Astrocyte of the hippocampus (primary cell): ENCODE measurements around the gene PRKD2.
"Not testable (repeated sequence)": the region's sequence is repeated elsewhere in the genome, so short reads cannot be mapped to it uniquely, and the experiment has no call there.

Source experiments
- DNase-seq: peaks from one replicate; pipeline ENCODE4 v3.0.0; 2011; ENCODE audit warnings: low read depth, low spot score

The PRKD2 gene

DNA sequence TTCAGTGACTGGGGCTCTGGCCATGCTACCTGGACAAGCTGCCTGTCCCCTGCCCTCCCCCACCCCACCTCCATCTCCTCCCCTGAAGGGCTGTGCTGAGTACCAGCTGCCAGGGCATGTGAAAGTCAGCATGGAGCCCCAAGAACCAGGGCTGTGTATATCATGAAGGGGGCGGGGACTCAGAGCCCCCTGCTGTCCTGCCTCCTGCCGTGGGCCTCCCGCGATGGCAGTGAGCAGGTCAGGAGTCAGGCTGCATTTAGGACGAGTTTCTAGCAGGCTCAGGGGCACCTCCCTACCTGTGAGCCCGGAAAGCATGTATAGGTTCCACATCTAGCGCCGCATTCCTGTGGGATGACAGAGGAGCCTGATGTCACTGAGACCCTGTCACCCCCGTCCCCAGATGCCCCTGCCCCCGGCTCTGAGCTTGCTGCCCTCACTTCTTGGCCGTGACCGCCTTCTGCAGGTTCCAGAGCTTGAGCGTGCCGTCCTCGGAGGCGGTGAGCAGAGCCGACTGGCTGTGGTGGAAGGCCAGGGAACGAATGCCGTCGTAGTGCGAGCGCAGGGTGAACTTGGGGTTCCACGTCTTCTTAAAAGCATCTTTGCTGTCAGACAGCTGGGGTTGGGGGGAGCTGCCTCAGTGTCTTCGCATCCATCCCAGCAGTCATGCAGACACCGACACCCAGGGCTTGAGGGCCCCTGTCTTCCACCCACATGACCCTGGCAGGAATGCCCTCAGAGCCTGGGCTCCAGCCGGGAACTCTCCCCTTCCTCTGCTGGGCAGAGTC, 8.3 kb upstream of the PRKD2 start:
- no peak for DNase-seq

DNA sequence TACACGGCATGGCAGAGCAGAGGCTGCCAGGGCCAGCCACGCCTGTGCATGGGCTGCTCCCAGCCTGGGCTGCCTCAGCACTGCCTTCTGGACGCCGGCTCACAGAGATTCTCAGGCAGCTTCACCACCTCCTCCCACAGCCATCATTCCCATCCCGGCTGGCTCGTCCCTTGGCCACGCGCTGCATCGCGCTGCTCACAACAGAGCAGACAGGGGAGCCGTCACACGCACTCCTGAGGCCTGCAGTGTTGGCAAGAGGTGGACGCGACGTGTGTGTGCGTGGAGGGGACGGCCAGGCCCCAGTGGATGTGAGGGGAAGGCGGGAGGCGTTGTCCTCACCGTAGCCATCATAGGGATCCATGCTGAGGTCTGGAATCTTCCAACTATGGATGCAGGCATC, 7.6 kb upstream of the PRKD2 start:
- no peak for DNase-seq

DNA sequence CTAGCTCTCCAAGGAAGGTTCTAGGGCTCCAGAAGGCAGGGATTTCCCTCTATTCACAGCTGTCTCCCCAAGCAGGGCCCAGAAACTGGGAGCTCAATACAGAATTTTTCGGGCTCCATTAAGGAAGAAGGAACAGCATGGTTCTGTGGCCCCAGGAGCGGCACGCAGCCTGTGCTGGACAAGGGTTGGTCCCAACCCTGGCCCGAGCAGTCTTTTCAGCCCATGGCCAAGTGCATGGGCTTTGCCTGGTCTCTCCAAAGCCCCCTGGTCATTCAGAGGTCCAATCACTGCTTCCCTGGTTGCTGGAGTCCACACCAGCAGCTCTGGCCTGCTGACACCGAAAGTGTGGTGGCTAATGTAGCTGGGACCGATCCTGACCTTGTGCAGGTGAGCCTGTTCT, 6.6 kb upstream of the PRKD2 start:
- no peak for DNase-seq

DNA sequence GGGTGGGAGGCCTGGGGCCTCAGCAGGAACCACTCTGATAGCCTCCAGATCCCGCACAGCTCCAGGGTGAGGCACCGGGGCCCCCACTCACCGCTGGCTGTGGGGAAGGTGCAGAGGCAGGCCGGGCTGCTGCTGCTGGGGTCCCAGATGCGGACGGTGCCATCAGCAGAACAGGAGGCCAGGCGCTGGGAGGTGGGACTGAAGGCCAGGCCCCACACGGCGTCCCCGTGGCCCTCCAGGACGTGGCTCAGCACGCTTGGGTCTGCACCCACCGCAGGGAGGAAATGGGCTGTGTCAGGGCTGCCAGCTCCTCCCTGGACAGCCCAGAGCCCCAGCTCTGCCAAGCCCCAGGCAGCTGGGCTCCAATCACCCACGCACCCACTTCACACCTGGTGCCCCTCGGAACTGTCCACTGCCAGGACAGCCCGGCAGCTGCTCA, 6.1 kb upstream of the PRKD2 start:
- no peak for DNase-seq

DNA sequence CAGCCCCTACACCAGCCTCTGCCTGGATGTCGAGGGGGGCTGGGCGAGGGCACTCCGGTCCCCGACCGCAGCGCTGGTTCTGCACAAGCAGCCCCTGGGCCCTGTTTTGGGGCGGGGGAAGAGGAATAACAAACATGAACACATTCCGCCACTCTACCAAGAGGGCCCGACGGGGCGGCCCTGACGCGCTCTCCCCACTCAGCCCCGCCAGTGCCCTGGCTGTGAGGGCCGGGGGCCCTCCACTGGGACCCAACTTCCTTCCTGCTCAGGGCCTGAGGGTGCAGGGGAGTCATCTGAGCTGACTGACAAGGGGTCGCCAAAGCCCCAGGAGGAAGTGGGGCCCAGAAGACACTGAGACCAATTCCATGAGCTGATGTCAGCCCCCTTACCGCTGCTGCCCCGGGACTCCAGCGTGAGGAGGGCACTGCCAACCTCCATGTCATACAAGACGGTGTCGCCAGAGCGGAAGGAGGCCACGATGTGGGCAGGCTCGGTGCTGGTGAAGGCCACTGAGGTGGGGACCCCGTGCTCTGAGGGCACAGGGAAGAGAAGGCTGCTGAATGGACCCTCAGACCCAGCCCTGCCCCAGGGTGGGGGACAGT, 5.6 kb upstream of the PRKD2 start:
- no peak for DNase-seq

DNA sequence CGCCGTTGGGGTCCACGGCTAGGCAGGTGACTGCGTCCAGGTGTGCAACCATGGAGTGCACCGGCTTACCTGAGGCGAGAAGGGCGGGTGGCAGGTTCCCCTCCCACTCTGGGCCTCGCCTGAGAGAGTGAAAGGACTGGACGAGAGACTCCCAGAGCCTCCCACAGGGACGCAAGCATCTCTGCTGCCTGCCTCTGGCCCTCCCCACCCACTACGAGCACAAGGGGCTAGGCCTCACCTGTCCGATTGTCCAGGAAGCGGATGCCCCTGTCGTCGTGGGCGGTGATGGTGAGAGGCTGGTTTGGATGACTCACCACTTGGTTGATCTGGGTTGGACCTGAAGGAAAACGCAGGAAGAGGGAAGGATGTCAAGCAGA, 5.1 kb upstream of the PRKD2 start:
- DNase-seq = no peak

DNA sequence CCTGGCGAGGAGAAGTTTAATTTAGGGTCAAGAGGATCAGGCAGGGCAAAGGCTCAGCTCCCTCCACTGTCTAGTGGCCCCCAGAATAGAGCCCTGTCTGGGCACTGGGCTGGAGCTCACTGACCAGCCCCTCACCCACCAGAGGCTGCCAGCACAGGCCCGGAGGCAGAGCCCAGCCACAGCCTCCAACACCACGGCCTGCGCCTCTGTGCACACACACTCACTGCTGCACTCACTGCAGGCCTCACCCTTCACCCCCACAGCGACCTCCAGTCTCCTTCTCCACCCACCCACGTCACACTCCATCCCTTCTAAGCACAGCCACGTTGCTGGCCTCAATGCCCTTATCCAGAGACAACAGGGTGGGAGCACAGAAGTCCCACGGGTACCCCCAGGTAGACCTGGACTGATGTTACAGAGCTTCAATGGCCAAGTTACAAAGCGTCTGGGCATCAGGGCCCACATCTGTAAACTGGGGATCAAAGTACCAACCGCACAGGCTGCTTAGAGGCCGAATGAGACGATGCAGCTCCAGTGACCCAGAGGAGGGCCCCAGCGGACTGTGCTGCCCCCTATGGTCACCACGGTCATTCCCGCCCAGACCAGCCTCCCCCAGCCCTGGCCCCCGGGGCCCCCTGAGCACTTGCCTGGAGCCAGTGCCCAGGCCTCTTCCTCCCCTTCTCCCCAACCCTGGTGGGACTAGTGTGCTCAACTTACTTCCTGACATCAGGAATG, 4.5 kb upstream of the PRKD2 start:
- DNase-seq = no peak

DNA sequence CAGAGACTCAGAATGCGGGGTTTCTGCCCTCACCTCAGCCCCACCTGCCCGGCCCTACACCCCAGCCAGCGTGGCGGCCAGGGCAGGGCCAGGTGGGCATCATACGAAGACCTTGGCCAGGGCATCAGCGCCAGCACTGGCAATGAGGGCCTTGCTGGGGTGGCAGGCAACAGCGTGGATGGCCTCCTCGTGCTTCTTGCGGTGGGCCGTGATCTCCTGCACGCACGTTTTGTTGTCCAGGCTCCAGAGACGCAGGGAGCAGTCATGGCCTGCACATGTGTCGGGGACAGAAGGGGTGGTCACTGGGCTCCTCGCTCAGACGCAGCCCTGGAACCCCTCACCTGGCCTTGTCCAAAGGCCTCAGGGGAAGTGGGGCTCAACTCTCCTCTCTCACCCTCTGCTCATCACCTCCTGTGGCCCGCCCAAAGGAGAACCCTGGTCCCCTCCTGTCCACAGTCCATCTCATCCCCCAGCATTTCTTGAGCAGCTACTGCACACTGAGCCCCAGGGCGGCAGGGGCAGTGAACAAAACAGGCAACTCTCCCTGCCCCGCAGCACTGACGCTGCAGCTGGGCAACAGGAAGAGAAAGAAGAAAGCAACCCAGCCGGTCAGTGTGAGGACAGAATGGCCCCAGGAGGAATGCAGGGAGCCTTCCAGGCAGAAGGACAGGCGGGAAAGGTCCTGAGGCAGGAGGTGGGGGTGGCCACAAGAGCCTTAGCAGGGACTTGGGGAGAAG, 3.8 kb upstream of the PRKD2 start:
- DNase-seq = no peak

DNA sequence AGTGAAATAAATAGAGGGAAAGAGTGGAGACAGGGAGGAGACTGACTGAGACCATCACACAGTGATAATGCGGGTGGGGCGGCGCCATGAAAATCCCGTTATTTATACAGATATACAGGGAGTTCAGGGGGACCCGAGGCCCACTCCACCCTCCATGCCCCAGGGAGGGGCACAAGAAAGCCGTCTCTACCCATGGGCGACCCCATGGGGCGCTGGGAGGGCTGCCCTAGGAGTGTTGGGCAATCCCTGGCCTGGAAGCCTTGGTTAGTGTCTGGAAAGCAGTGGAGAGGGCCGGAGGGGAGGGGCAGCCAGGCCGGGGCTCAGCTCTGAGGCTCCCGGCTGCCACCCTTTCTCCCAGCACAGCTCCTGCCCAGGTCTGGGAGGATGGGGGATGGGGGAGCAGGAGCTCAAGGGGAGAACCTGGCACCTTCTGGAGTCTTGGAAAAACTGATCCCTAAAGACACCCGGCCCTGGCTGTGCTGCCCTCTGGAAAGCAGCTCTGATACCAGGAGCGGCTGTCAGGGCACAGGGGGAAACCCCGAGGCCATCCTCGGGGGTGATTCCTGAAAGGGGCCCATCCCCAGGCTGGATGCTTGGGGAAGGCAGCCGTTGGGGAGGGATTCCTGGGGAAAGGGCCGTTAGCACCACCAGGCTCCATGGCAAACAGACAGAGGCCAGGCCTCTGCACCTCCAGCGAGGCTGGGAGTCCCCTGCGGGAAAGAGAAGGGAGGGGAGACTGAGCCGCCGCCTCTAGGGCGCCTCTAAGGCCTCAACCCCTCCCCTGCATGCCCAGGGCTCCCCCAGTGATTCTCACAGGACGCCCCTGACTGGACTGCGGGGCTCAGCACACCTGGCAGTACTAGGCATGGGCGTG, 3.0 kb upstream of the PRKD2 start:
- no peak for DNase-seq

DNA sequence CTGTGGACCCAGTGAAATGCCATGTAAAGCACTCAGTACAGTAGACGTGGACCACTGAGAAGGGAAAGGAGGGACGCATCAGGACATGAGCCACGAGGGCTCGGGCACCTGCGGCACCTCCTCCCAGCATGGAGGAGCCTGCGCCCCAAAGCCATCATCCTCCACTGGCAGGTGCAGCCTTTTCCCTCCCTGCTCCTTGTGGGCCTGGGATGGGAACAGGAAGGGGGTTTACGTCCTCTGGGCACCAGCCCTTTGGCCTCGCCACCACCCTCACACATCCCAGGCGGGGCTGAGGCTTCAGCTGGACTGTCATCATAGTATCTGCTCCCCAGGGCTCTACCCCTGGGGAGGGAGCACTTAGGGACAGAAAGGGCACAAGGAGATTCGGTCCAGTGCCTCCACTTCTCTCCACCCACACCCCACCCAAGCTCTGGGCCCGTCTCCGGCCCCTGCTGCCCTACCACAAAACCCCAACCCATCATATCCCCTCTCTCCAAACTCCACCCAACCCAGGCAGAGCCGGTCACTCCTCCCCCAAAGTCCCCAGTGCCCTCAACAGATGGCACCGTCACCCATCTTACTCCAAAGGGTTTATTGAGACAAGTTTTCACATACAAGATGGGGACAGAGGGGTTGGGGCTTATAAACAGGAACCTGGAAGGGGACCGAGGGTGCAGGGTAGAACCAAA, 2.2 kb upstream of the PRKD2 start:
- DNase-seq = no peak

DNA sequence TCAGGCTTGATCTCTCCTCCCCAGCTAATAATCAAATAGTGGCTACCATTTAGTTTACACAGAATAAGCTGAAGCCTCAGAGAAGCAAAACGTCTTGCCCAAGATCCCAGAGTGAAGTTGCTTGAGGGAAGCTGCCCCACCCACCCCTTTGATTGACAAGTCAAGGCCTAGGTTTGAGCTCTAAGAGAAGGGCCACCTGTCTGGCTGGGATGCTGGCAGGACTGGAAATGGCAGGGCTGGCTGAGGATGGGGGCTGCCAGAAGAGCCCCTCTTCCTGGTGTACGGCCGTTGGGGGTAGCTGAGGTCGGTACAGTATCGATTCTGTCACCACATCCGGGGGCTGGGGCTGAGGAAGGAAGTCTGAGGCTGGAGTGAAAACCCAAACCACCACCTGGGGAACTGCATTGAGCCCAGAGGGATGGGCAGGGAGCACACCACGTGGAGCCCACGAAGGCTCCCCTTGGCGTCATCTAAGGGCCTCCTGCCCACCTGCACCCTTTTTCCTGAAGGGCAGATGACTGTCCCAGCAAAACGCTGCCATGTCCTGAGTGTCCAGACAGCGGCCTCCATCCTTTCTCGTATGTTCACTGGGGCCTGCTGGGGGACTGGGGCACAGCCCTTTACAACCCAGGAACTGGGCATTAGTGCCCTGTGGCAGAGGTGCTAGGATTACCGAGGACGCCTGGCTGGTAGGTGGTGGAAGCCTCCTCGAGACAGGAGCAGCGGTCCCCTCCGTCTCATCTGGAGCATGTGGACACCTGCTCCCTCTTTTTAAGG, 1.4 kb upstream of the PRKD2 start:
- DNase-seq = no peak

DNA sequence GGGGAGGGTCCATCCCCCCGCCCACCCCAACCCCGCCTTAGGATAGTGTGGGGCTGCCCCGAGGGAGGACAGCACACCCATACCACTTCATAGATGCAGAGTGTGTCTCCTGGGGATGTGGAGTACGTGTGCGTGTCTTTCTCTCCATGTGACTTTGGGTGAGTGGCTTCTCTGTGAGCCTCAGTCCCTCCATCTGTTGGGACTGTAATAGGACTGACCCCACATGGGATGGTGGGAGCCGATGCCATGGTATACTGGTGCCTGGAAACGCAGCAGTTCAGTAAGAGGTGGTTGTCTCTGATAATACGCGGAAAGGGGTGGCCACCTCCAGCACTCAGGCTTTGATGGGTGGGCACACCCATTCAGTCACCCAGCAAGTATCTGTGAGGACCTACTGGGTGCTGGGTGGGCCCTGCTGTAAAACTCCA, 816 bp upstream of the PRKD2 start:
- DNase-seq = no peak

DNA sequence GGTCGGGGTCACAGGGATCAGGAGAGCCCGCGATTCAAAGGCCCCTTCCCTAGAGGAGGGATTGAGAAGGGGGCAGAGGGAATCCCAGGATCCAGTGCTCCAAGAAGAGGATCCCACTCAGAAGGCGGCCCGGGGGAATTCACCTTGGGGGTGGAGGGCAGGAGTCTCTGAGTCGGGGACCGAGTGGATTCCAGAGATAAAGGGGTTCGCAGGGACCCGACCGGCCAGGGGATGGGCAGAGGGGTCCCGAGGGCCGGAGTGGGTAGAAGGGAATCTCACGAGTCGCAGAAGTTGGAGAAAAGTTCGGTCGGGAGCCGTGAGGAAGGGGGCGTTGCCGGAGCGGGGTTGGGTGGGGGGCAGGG, 261 bp downstream of the PRKD2 start:
- DNase-seq = peak; percentile 21

DNA sequence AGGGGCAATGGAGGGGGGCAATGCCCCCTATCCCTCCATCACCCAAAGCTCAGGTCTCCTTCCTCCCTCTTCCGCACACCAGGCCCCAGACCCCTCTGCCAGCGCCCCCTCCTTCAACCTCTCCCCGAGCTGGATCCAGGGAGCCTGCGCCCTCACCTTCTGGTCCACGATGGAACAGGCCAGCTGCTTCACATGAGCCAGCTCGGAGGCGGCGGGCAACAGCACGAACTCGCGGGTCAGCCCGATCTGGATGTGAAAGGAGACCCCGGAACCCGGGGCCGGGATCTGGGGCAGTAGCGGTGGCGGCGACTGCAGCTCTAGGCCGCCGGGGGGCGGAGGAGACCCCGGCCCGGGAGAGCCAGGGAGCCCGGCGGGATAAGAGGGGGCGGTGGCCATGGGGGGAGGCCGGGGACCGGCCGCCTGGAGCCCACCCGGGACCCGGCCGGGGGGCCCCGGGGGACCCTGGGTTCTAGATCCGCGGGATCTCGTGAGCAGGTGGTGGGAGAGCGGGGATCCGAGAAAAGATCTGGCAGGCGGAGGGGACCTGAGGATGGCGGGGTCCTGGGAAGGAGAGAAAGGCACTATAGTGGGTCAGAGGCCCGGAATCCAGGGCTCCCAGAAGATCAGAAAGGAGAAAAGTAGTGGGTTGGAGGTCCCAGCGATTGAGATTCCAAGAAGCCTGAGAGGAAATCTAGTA, 791 bp downstream of the PRKD2 start:
- peak; percentile 48 for DNase-seq

DNA sequence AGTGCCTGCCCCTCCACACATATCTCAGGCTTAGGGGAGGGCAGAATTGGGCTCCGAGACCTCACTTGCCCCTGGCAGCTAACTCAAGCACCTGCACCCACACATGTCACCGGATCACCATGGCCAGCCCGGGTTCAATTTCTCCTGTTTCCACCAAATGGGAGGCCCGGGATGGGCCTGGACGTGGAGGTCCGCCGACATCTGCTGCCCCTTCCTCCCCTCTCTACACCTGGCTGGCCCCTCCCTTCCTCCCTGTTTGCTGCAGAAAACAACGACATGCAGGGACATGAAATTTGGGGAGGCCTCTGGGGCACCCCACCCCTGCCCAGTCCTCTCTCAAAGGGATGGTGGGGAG, 1.3 kb downstream of the PRKD2 start:
- no peak for DNase-seq

DNA sequence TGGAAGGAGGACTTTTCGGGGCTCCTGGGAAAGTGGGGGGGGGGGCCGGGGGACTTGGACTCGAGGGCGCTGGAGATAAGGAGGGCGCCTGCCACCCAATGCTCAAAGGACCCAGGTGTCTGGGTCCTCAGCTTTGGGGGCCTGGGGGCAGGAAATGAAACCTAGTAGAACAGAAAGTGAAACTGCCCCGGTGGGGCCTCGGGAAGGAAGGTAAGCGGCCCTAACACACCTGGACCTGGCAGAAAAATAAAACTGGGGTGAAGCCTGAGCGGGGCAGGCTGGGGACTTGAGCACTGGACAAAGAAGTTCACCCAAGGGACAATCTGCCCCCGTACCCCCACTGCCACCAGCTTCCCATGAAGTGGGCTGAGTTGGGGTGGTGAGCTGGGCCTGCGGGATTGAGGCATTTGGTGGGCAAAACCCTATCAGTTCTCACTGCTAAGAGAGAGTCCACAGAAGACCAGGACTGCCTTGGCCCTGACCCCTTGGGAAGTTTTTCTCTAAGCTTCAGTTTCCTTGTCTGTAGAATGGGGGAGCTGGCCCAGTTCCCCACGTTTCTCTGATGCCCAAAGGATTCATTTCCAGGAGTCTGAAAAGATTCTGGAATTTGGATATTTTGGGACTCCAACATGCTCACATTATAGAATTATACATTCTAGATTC, 2.3 kb downstream of the PRKD2 start:
- DNase-seq = no peak

DNA sequence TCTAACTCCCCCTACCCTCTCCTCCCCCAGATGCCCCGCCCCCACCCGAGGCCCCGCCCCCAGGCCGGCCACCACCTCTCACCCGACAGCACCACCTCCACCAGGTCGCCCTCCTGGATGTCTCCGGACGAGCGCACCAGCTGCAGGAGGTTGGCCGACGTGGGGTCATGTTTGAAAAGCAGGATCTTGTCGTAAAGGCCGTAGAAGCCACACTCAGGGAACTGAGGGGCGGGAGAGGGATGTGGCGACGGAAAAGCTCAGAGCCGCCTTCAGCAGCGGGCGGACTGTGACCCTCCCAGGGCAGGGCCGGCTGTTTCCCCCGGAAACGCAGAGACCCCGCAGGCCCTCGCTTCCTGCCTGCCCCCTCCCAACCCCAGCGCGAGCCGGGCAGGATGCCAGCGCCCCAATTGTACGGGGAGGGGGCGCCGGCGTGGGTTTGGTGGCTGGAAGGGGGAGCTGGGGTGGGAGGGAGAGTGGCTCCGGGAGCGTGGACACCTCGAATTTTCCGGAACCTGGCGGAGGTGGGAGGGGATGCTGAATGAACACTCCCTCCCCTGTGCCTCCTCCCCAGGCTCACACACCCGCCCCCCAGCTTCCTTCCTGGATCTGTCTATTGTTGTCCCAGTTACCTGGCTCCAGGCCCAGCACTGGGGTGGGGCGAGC, 3.0 kb downstream of the PRKD2 start:
- peak; percentile 88 for DNase-seq

DNA sequence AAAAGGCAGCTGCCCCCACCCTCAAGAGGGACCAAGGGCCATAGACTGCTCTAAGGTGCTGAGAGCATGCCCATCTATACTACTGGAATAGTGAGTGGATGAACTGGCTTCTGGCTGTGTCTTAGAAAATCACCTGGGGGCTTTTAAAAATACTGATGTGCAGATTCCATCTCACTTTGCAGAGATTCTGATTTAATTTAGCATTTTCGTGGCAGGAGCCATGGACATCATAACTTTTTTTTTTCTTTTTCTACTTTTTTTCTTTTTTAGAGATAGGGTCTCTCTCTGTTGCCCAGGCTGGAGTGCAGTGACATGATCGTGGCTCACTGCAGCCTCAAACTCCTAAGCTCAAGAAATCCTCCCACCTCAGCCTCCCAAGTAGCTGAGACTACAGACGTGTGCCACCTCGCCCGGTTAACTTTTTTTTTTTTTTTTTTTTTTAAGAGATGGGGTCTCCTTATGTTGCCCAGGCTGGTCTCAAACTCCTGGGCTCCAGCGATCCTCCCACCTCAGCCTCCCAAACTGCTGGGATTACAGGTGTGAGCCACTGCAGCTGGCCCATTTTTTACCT, 4.1 kb downstream of the PRKD2 start:
- not testable (repeated sequence) for DNase-seq
